Hepatocyte (in vitro differentiated cells): ENCODE data around the gene FPGS. TPM values are rescaled to one million over a fixed set of nuclear protein-coding genes. Genes with fewer than 3 reads are reported as not detected.

Experiments
- DNase-seq: peaks from one replicate; pipeline ENCODE4 v3.0.0-alpha.2; 2016; ENCODE audit warnings: low spot score
- H2AFZ ChIP-seq: fragments of 200-600 bp; sonication (generic); 2 replicates; pipeline ENCODE4 v1.6.0; 2016; ENCODE audit warnings: antibody characterized with exemption, mild to moderate bottlenecking
- H3K27ac ChIP-seq: fragments of 200-600 bp; sonication (generic); 2 replicates; pipeline ENCODE4 v1.5.1; 2016; ENCODE audit warnings: mild to moderate bottlenecking
- H3K27me3 ChIP-seq: fragments of 200-600 bp; sonication (generic); 2 replicates; pipeline ENCODE4 v1.6.1; 2016
- H3K36me3 ChIP-seq: fragments of 200-600 bp; sonication (generic); replicated peaks from 2 replicates; pipeline ENCODE4 v1.5.1; 2016; ENCODE audit warnings: low read depth; ENCODE audit not compliant: insufficient read depth
- H3K4me1 ChIP-seq: fragments of 200-600 bp; sonication (generic); 2 replicates; pipeline ENCODE4 v1.5.1; 2016; ENCODE audit warnings: mild to moderate bottlenecking, moderate library complexity; ENCODE audit not compliant: insufficient read depth
- H3K4me2 ChIP-seq: fragments of 200-600 bp; sonication (generic); 2 replicates; pipeline ENCODE4 v1.6.0; 2016
- H3K4me3 ChIP-seq: fragments of 200-600 bp; sonication (generic); 2 replicates; pipeline ENCODE4 v1.5.1; 2016; ENCODE audit warnings: mild to moderate bottlenecking
- H3K79me2 ChIP-seq: fragments of 200-600 bp; sonication (generic); 2 replicates; pipeline ENCODE4 v1.6.0; 2017; ENCODE audit warnings: mild to moderate bottlenecking
- H3K9me2 ChIP-seq: fragments of 200-600 bp; sonication (generic); replicated peaks from 2 replicates; pipeline ENCODE4 v1.6.0; 2017; ENCODE audit warnings: mild to moderate bottlenecking; ENCODE audit not compliant: insufficient read depth
- H3K9me3 ChIP-seq: fragments of 200-600 bp; sonication (generic); 2 replicates; pipeline ENCODE4 v1.5.1; 2016; ENCODE audit warnings: low read depth, mild to moderate bottlenecking
- H4K20me1 ChIP-seq: fragments of 200-600 bp; sonication (generic); 2 replicates; pipeline ENCODE4 v1.6.0; 2016; ENCODE audit warnings: mild to moderate bottlenecking; ENCODE audit not compliant: insufficient read depth, poor library complexity, severe bottlenecking
- EZH2 ChIP-seq: fragments of 200-600 bp; sonication (generic); IDR thresholded peaks from 2 replicates; pipeline ENCODE4 v1.6.1; 2016; ENCODE audit warnings: antibody characterized with exemption, mild to moderate bottlenecking, borderline replicate concordance
- EZH2phosphoT487 ChIP-seq: fragments of 200-600 bp; sonication (generic); IDR thresholded peaks from one replicate; pipeline ENCODE4 v1.6.1; 2018; ENCODE audit warnings: antibody characterized with exemption, mild to moderate bottlenecking, low read depth, moderate library complexity; ENCODE audit not compliant: unreplicated experiment, severe bottlenecking
- WGBS: methylation state at CpG from one replicate; pipeline ENCODE4 v1.1.6; 2016; ENCODE audit warnings: low lambda C conversion rate; ENCODE audit errors: missing lambda C conversion rate; 5-methylcytosine and 5-hydroxymethylcytosine counted together
- polyA plus RNA-seq: library from polyadenylated mRNA; unstranded; fragments of >200 nt; fragmentation: Nextera tagmentation; extraction: Ambion mirVana; gene quantifications from 2 replicates; pipeline ENCODE4 v1.2.1, GENCODE V29; 2016
- total RNA-seq: library from RNA; depleted of rRNA; stranded (reverse); fragments of >200 nt; gene quantifications from 2 replicates; pipeline ENCODE4 v1.2.3, GENCODE V29; 2014
- TF ChIP-seq, protein P1 (sequence below): fragments of 200-600 bp; sonication (generic); IDR thresholded peaks from 2 replicates; pipeline ENCODE4 v1.5.1; 2016; ENCODE audit warnings: antibody characterized with exemption, mild to moderate bottlenecking; ENCODE audit not compliant: poor library complexity

FPGS gene
- total and polyA plus RNA-seq, 2 experiments from 2014 or later, result 27.4 to 48.5 TPM

DNA sequence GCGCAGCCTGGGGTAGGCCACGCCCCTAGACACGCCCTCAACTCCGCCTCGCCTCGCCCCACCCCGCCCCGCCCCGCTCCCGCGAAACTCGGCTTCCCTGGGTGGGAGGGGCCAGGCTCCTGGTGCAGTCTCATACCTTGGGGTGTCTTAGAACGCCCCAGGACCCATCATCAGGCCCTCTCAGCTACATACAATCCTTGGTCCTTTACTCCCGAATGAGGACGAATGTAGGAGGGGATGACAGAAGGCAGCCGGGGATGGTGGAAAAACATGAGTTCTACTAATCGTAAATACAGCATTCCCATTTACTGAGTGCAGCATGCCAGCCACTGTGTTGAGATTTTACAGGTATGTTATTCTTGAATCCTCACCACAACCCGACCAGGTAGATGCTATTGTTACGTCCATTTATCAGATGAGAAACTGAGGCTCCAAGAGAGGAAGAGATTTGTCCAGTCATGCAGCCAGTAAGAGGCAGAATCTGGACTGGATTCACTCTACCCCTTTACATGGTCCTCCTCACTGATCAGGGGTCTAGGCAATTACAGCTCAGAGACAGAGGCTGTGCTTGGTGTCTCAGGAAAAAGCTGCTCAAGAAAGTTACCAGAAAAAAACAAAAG lies 31.0 kb upstream of the FPGS start:
- 4% methylated on average over 16 of the region's 19 CpGs for WGBS
- Histone ChIP-seq H4K20me1 (no peaks in the 10 kb centered on the region), H3K4me3 (no peak overlapping the region), H3K79me2 (no peaks in the 10 kb centered on the region), H2AFZ (no peak overlapping the region), H3K9me2 (no peaks in the 10 kb centered on the region), H3K4me2 (peak overlapping the region; percentile 84), H3K27me3 (no peaks in the 10 kb centered on the region), H3K9me3 (no peaks in the 10 kb centered on the region), H3K27ac (no peak overlapping the region), H3K4me1 (peaks cover 12% of the 10 kb centered on the region), H3K36me3 (no peaks in the 10 kb centered on the region)
- no peak for DNase-seq
- TF ChIP-seq, protein P1, sequence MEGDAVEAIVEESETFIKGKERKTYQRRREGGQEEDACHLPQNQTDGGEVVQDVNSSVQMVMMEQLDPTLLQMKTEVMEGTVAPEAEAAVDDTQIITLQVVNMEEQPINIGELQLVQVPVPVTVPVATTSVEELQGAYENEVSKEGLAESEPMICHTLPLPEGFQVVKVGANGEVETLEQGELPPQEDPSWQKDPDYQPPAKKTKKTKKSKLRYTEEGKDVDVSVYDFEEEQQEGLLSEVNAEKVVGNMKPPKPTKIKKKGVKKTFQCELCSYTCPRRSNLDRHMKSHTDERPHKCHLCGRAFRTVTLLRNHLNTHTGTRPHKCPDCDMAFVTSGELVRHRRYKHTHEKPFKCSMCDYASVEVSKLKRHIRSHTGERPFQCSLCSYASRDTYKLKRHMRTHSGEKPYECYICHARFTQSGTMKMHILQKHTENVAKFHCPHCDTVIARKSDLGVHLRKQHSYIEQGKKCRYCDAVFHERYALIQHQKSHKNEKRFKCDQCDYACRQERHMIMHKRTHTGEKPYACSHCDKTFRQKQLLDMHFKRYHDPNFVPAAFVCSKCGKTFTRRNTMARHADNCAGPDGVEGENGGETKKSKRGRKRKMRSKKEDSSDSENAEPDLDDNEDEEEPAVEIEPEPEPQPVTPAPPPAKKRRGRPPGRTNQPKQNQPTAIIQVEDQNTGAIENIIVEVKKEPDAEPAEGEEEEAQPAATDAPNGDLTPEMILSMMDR, result no peak
- no peak for TF ChIP-seq EZH2phosphoT487
- TF ChIP-seq EZH2, result no peak

DNA sequence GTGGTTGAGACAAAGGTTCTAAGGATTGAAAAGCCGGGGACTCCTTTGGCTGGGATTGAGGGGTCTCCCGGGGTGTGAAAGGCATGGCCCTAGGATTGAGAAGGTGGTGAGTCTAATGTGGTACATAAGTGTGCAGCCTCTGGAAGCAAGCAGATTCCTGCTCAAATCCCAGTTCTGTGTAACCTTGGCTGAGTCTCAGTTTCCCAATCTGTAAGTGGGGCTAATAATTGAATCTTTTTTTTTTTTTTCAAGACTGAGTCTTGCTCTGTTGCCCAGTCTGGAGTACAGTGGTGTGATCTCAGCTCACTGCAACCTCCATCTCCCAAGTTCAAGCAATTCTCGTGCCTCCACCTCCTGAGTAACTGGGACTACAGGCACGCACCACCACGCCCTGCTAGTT lies 30.1 kb upstream of the FPGS start:
- no peak overlapping the region for H3K4me3 ChIP-seq
- H4K20me1 ChIP-seq, result no peaks in the 10 kb centered on the region
- no peaks in the 10 kb centered on the region for H3K27me3 ChIP-seq
- no peak overlapping the region for H2AFZ ChIP-seq
- peaks cover 6% of the 10 kb centered on the region for H3K4me1 ChIP-seq
- no peaks in the 10 kb centered on the region for H3K9me3 ChIP-seq
- H3K36me3 ChIP-seq, result no peaks in the 10 kb centered on the region
- H3K79me2 ChIP-seq, result no peaks in the 10 kb centered on the region
- no peak overlapping the region for H3K27ac ChIP-seq
- TF ChIP-seq, protein P1, result no peak
- no peak for TF ChIP-seq EZH2
- TF ChIP-seq EZH2phosphoT487, result no peak
- H3K4me2 ChIP-seq, result no peak overlapping the region
- WGBS, result 87% methylated on average over 5 of the region's 5 CpGs
- DNase-seq, result no peak
- H3K9me2 ChIP-seq, result no peaks in the 10 kb centered on the region

DNA sequence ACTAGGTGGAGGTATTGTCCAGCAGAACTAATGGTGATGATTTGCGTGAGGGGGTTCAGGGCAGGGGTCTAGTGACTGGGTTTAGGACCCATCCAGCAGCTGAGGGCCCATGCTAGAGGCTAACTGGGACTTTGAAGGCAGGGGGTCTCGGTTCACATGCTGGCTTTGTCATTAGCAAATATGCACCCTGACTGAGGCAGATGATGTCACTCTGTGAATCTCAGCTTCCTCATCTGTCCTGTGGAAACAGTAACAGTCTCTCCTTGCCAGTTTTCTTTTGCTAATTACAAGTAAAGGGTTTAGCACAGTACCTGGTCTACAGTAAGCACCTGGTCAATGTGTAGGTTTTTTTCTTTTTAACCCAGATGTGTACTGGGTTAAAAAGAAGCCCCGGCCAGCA lies 29.4 kb upstream of the FPGS start:
- H3K4me1 ChIP-seq, result peaks cover 2% of the 10 kb centered on the region
- whole genome bisulfite sequencing, result 81% methylated on average over 3 of the region's 3 CpGs
- H2AFZ ChIP-seq, result no peak overlapping the region

More for the DNA sequence above, 29.4 kb upstream of the FPGS start:
- H3K4me3 ChIP-seq, result no peak overlapping the region
- H4K20me1 ChIP-seq, result no peaks in the 10 kb centered on the region
- H3K4me2 ChIP-seq, result no peak overlapping the region
- H3K9me2 ChIP-seq, result no peaks in the 10 kb centered on the region
- TF ChIP-seq EZH2 (no peak), EZH2phosphoT487 (no peak)
- TF ChIP-seq, protein P1, result no peak
- no peaks in the 10 kb centered on the region for H3K79me2 ChIP-seq
- H3K9me3 ChIP-seq, result no peaks in the 10 kb centered on the region
- no peaks in the 10 kb centered on the region for H3K36me3 ChIP-seq
- DNase-seq, result no peak
- no peaks in the 10 kb centered on the region for H3K27me3 ChIP-seq
- H3K27ac ChIP-seq, result no peak overlapping the region
